Common myeloid progenitor, CD34-positive (primary cell): ENCODE measurements around the gene ACP2.
A peak's percentile ranks its signal among the peaks of the same experiment; 100 is the strongest.
"Not testable (repeated sequence)": the region's sequence is repeated elsewhere in the genome, so short reads cannot be mapped to it uniquely, and the experiment has no call there.

Experiments
- CTCF ChIA-PET: fragments of 350-600 bp; sonication (Branson Sonifier 250); formaldehyde crosslinking; loops from one replicate; lab custom pipeline; 2021; ENCODE audit warnings: antibody characterized with exemption; lab: Charles Lee
- POLR2A ChIA-PET: fragments of 350-600 bp; sonication (Branson Sonifier 250); formaldehyde crosslinking; loops from one replicate; lab custom pipeline; 2021; ENCODE audit warnings: antibody characterized with exemption; lab: Charles Lee
- DNase-seq, 3 donors: peaks; one replicate each; pipeline versions ENCODE4 v3.0.0 to v3.0.0-alpha.2; 2013
- H3K27ac ChIP-seq, 2 experiments: 1 replicate in 1 of 2; 2 replicates in 1 of 2; pipeline ENCODE4 v1.7.0; 2013; ENCODE audit warnings: inconsistent platforms in 2 of 2, low read length in 2 of 2, mild to moderate bottlenecking in 2 of 2, low read depth in 1 of 2, moderate library complexity in 1 of 2; ENCODE audit not compliant: severe bottlenecking in 2 of 2, insufficient read depth in 1 of 2, poor library complexity in 1 of 2
- H3K27me3 ChIP-seq, 5 experiments: replicated peaks in 2 of 5; 1 replicate in 3 of 5; 2 replicates in 2 of 5; pipeline versions ENCODE4 v1.6.1 to v1.7.0; 2013; ENCODE audit warnings: low read length in 4 of 5, mild to moderate bottlenecking in 2 of 5, moderate library complexity in 2 of 5, inconsistent platforms in 1 of 5; ENCODE audit not compliant: insufficient read depth in 5 of 5, control insufficient read depth in 4 of 5
- H3K36me3 ChIP-seq, 4 experiments: 1 replicate in 2 of 4; 2 replicates in 2 of 4; pipeline versions ENCODE4 v1.6.1 to v1.7.0; 2013; ENCODE audit warnings: low read length in 3 of 4, control low read depth in 1 of 4, mild to moderate bottlenecking in 1 of 4; ENCODE audit not compliant: control insufficient read depth in 4 of 4, insufficient read depth in 4 of 4
- H3K4me1 ChIP-seq, 4 experiments: 1 replicate in 3 of 4; 2 replicates in 1 of 4; pipeline versions ENCODE4 v1.6.1 to v1.7.1; 2013; ENCODE audit warnings: low read length in 3 of 4, mild to moderate bottlenecking in 3 of 4, control low read depth in 1 of 4, inconsistent platforms in 1 of 4, moderate library complexity in 1 of 4; ENCODE audit not compliant: control insufficient read depth in 4 of 4, insufficient read depth in 4 of 4; ENCODE audit errors: control extremely low read depth in 1 of 4
- H3K4me3 ChIP-seq, 7 experiments: 1 replicate in 4 of 7; 2 replicates in 3 of 7; pipeline versions ENCODE4 v1.5.1 to v1.7.0; 2013; ENCODE audit warnings: mild to moderate bottlenecking in 7 of 7, low read length in 6 of 7, moderate library complexity in 6 of 7, inconsistent platforms in 2 of 7, low read depth in 2 of 7, control low read depth in 1 of 7; ENCODE audit not compliant: insufficient read depth in 4 of 7, control insufficient read depth in 1 of 7; ENCODE audit errors: extremely low read depth in 1 of 7
- H3K9me3 ChIP-seq, 5 experiments: 1 replicate in 4 of 5; 2 replicates in 1 of 5; pipeline versions ENCODE4 v1.6.1 to v1.7.1; 2013; ENCODE audit warnings: low read length in 4 of 5, mild to moderate bottlenecking in 2 of 5, inconsistent platforms in 1 of 5, low read depth in 1 of 5, moderate library complexity in 1 of 5; ENCODE audit not compliant: control insufficient read depth in 4 of 5, insufficient read depth in 2 of 5; ENCODE audit errors: control extremely low read depth in 1 of 5
- WGBS: methylation state at CpG from one replicate; pipeline ENCODE4 v1.1.5; 2013; ENCODE audit not compliant: insufficient coverage; 5-methylcytosine and 5-hydroxymethylcytosine counted together

ACP2 gene

DNA sequence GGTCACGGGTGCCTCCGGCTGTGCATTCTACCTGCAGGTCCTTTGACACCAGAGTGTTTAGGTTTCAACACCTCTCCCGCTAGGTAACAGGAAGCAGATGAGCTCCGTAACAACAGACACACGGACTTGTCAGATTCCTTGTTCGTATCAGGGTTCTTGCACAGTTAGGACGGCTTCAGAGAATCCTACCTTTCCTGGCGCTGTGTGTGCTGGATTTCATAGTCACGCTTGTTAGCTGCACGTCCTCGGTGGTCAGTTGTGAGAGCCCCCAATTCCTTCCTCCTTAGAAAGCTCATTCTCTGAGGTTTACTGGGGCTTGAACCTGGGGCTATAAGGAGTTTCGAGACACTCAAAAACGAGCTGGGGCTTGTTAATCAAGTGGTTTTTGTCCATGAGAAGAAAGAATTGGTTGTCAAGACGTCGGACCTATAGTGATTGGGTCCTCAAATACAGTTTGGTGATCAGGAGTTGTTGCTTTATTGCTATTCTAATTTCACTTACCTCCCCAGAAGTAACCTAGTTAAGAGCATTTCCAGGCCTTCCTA lies 33.2 kb downstream of the ACP2 start:
- H3K27ac ChIP-seq, result peak overlapping the region; percentile 28 to 87
- WGBS, result 2% methylated on average over 13 of the region's 15 CpGs
- H3K9me3 ChIP-seq, result no peaks in the 10 kb centered on the region
- no peaks in the 10 kb centered on the region for H3K27me3 ChIP-seq
- POLR2A ChIA-PET, result interaction anchor here (1.9 kb wide), 1 partner anchor 33 kb away, joined by 9 read pairs; the partner anchor contains the start of gene ACP2
- H3K36me3 ChIP-seq, result peaks cover 9 to 24% (median 14%) of the 10 kb centered on the region in 4 experiments
- peaks cover 10 to 27% (median 23%) of the 10 kb centered on the region in 4 experiments for H3K4me1 ChIP-seq
- H3K4me3 ChIP-seq, result peak overlapping the region; percentile 74 to 95 (median 90)
- CTCF ChIA-PET, result interaction anchor here (0.9 to 3.8 kb wide), 11 partner anchors 11 to 196 kb away, joined by 3 to 33 read pairs (median 5); partner anchors contain the start of genes ACP2 and NR1H3
- DNase-seq, result peak in 1 of 3 donors; percentile 4

- peak overlapping the region; percentile 79 to 87 for H3K27ac ChIP-seq
- no peaks in the 10 kb centered on the region for H3K9me3 ChIP-seq
- H3K27me3 ChIP-seq, result no peaks in the 10 kb centered on the region
- ChIA-PET POLR2A (interaction anchor here (0.7 to 1.9 kb wide), 2 partner anchors 34 to 50 kb away, joined by 3 to 9 read pairs; partner anchors contain the start of gene ACP2), CTCF (interaction anchor here (0.5 to 3.8 kb wide), 12 partner anchors 18 to 198 kb away, joined by 3 to 33 read pairs (median 4); partner anchors contain the start of genes ACP2 and NR1H3)
- H3K36me3 ChIP-seq, result peaks cover 4 to 14% (median 8%) of the 10 kb centered on the region in 4 experiments
- 2% methylated on average over 12 of the region's 20 CpGs for WGBS
- H3K4me3 ChIP-seq, result peak overlapping the region; percentile 70 to 95 (median 81)
- peak; percentile 90 to 93 (median 91) for DNase-seq
- H3K4me1 ChIP-seq, result peaks cover 10 to 27% (median 23%) of the 10 kb centered on the region in 4 experiments
Observed at GRCh38 chr11:47213950-47214565, 34.6 kb downstream of the ACP2 start.

DNA sequence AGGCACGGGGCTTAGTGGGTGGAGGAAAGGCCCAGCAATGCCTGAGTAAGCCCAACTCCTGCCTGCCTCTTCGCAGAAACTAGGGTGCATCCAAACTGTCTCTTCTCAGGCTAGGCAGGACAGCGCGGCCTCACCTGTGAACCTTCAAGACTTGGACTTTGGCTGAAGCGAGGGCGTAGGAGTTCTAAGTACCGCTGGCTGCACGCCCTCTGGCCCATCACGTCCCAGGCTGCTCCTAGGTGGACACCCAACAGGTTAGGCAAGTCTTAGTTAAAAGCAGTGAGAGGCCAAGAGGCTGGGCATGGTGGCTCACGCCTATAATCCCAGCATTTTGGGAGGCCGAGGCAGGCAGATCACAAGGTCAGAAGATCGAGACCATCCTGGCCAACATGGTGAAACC lies 35.7 kb downstream of the ACP2 start:
- 99% methylated on average over 11 of the region's 12 CpGs for WGBS
- POLR2A ChIA-PET, result no interaction called here
- H3K27ac ChIP-seq, result no peak overlapping the region
- no peaks in the 10 kb centered on the region for H3K9me3 ChIP-seq
- no peak overlapping the region for H3K4me3 ChIP-seq
- no peaks in the 10 kb centered on the region for H3K27me3 ChIP-seq
- H3K36me3 ChIP-seq, result peaks cover under 1 to 7% (median 2%) of the 10 kb centered on the region in 4 experiments
- no peak for DNase-seq
- CTCF ChIA-PET, result interaction anchor here (1.8 kb wide), 1 partner anchor 32 kb away, joined by 4 read pairs; no protein-coding TSS in a partner anchor
- H3K4me1 ChIP-seq, result peaks cover 10 to 27% (median 21%) of the 10 kb centered on the region in 4 experiments

DNA sequence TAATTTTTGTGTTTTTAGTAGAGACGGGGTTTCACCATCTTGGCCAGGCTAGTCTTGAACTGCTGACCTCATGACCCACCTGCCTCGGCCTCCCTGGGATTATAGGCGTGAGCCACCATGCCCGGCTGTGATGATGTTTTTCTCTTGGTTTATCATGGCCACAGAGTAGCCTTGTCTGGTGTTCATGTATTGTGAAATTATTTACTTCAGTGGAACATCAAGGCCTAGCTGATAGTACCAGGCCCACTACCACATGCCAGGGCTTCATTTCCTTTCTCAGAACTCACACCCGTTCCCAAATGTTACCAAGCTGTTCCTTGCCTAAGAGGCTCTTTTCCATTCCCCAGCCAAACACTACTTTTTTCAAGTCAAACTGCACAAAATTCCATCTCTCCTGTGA lies 40.0 kb downstream of the ACP2 start:
- CTCF ChIA-PET, result interaction anchor here (1.2 to 1.6 kb wide), 3 partner anchors 21 to 25 kb away, joined by 3 to 4 read pairs (median 3); no protein-coding TSS in a partner anchor
- POLR2A ChIA-PET, result no interaction called here
- Histone ChIP-seq H3K4me3 (no peak overlapping the region), H3K4me1 (peaks cover 0 to 1% (median 0%) of the 10 kb centered on the region in 4 experiments), H3K9me3 (no peaks in the 10 kb centered on the region), H3K27ac (no peak overlapping the region), H3K27me3 (no peaks in the 10 kb centered on the region), H3K36me3 (no peaks in the 10 kb centered on the region)
- 100% methylated on average over 4 of the region's 5 CpGs for WGBS
- DNase-seq, result no peak

DNA sequence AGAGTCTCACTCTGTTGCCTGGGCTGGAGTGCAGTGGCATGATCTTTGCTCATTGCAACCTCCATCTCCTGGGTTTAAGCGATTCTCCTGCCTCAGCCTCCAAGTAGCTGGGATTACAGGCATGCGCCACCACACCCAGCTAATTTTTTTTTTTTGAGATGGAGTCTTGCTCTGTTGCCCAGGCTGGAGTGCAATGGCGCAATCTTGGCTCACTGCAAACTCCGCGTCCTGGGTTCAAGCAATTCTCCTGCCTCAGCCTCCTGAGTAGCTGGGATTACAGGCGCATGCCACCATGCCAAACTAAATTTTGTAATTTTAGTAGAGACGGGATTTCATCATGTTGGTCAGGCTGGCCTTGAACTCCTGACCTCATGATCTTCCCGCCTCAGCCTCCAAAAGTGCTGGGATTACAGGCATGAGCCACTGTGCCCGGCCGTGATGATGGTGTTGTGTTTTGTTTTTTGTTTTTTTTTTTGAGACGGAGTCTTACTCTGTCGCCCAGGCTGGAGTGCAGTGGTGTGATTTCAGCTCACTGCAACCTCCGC lies 40.5 kb downstream of the ACP2 start:
- H3K36me3 ChIP-seq, DNase-seq, H3K9me3 ChIP-seq, H3K4me3 ChIP-seq, H3K4me1 ChIP-seq, H3K27ac ChIP-seq, H3K27me3 ChIP-seq: not testable (repeated sequence)
- ChIA-PET CTCF (interaction anchor here (0.9 to 1.5 kb wide), 3 partner anchors 22 to 29 kb away, joined by 3 read pairs; no protein-coding TSS in a partner anchor), POLR2A (interaction anchor here (0.5 kb wide), 1 partner anchor 572 kb away, joined by 3 read pairs; no protein-coding TSS in a partner anchor)
- 97% methylated on average over 12 of the region's 13 CpGs for WGBS

DNA sequence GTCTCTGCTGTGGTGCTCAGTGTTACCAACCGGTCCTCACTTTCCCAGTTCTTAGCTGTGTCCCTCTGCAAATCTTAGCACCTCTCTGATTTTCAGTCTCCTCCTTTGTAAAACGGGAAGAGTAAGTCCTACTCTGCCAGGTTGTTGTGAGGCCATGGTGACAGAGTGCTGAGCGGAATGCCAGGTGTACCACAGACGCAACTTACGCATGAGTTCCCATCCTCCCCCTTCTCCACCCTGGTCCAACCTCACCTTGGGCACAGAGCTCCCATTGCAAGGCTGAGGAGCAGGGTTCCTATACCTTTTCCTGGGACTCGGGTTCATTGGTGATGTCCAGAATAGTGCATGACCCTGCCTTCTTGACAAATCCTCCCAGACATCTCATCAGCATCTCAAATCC lies 41.2 kb downstream of the ACP2 start:
- Histone ChIP-seq H3K9me3 (no peaks in the 10 kb centered on the region), H3K4me1 (no peaks in the 10 kb centered on the region), H3K27me3 (no peaks in the 10 kb centered on the region), H3K36me3 (no peaks in the 10 kb centered on the region), H3K27ac (no peak overlapping the region), H3K4me3 (no peak overlapping the region)
- CTCF ChIA-PET, result interaction anchor here (0.9 to 1.5 kb wide), 2 partner anchors 26 to 28 kb away, joined by 3 read pairs; no protein-coding TSS in a partner anchor
- POLR2A ChIA-PET, result interaction anchor here (0.5 kb wide), 1 partner anchor 571 kb away, joined by 3 read pairs; no protein-coding TSS in a partner anchor
- DNase-seq, result no peak
- WGBS, result 98% methylated on average over 4 of the region's 6 CpGs
